ENCODE results near the gene RASGRF2. TPM values are rescaled to one million over a fixed set of nuclear protein-coding genes. Genes with fewer than 3 reads are reported as not detected.

RASGRF2 gene
- total RNA-seq, 4 donors from 2014 or later, result 3.6 to 6.3 (median 4.8) TPM

DNA sequence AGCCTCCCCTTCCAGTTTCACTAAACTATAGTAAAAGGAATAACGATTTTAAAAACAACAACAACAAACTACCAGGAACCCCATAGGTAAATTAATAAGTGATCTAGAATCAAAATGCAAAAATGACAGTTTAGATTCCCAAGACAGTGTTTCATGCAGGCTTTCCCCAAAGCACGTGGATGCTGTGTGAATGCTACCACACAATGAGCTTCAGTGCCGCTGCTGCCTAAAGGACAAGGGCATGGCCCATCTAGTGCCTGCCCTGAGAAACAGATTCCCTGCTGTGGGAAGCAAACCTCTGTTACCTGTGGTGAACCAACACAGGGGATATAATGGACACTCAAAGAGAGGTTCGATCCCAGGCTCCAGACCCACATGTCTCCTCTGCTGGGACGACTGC is 249.2 kb downstream of the RASGRF2 start:
- intact Hi-C loops (cut with DNase I; ENCODE audit: low total_unique reads), result no loop called here

GRCh38 chr5:81209869-81210493 is 249.8 kb downstream of the RASGRF2 start:
- no peaks in the 10 kb centered on the region for H3K4me1 ChIP-seq
- intact Hi-C loops (cut with DNase I; ENCODE audit: low total_unique reads), result no loop called here
- in situ Hi-C loops (cut with MboI; ENCODE audit: low sequenced_read_pairs in 4 of 4), result no loop called here
- TF ChIP-seq POLR2A (IDR thresholded peaks at IDR 0.05), result no peak
- TF ChIP-seq, protein P1, sequence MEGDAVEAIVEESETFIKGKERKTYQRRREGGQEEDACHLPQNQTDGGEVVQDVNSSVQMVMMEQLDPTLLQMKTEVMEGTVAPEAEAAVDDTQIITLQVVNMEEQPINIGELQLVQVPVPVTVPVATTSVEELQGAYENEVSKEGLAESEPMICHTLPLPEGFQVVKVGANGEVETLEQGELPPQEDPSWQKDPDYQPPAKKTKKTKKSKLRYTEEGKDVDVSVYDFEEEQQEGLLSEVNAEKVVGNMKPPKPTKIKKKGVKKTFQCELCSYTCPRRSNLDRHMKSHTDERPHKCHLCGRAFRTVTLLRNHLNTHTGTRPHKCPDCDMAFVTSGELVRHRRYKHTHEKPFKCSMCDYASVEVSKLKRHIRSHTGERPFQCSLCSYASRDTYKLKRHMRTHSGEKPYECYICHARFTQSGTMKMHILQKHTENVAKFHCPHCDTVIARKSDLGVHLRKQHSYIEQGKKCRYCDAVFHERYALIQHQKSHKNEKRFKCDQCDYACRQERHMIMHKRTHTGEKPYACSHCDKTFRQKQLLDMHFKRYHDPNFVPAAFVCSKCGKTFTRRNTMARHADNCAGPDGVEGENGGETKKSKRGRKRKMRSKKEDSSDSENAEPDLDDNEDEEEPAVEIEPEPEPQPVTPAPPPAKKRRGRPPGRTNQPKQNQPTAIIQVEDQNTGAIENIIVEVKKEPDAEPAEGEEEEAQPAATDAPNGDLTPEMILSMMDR (IDR thresholded peaks at IDR 0.05 in 4 of 5, conservative IDR thresholded peaks at IDR 0.05 in 1 of 5), result no peak
- H3K27ac ChIP-seq, result no peak overlapping the region
- DNase-seq (no peak), ATAC-seq (no peak)
- no peaks in the 10 kb centered on the region for H3K9me3 ChIP-seq
- no peaks in the 10 kb centered on the region for H3K27me3 ChIP-seq
- no peak overlapping the region for H3K4me3 ChIP-seq
- H3K36me3 ChIP-seq, result no peaks in the 10 kb centered on the region

More for the DNA sequence above, 249.2 kb downstream of the RASGRF2 start:
- H3K4me1 ChIP-seq, result no peaks in the 10 kb centered on the region
- no peaks in the 10 kb centered on the region for H3K36me3 ChIP-seq
- no peak overlapping the region for H3K27ac ChIP-seq
- no peaks in the 10 kb centered on the region for H3K9me3 ChIP-seq
- ATAC-seq (no peak), DNase-seq (no peak)
- no peak for TF ChIP-seq POLR2A (IDR thresholded peaks at IDR 0.05)
- TF ChIP-seq, protein P1 (IDR thresholded peaks at IDR 0.05 in 4 of 5, conservative IDR thresholded peaks at IDR 0.05 in 1 of 5), result no peak
- in situ Hi-C loops (cut with MboI; ENCODE audit: low sequenced_read_pairs in 4 of 4), result no loop called here
- H3K27me3 ChIP-seq, result no peaks in the 10 kb centered on the region
- H3K4me3 ChIP-seq, result no peak overlapping the region

- in situ Hi-C loops (cut with MboI; ENCODE audit: low sequenced_read_pairs in 4 of 4) (no loop called here), intact Hi-C loops (cut with DNase I; ENCODE audit: low total_unique reads) (no loop called here)
- Histone ChIP-seq H3K27ac (no peak overlapping the region), H3K4me3 (no peak overlapping the region), H3K27me3 (no peaks in the 10 kb centered on the region), H3K36me3 (no peaks in the 10 kb centered on the region), H3K9me3 (no peaks in the 10 kb centered on the region), H3K4me1 (no peaks in the 10 kb centered on the region)
- TF ChIP-seq, protein P1 (IDR thresholded peaks at IDR 0.05 in 4 of 5, conservative IDR thresholded peaks at IDR 0.05 in 1 of 5), result no peak
- TF ChIP-seq POLR2A (IDR thresholded peaks at IDR 0.05), result no peak
- ATAC-seq (no peak), DNase-seq (no peak)
Observed at GRCh38 chr5:81212211-81212751, 252.1 kb downstream of the RASGRF2 start.

DNA sequence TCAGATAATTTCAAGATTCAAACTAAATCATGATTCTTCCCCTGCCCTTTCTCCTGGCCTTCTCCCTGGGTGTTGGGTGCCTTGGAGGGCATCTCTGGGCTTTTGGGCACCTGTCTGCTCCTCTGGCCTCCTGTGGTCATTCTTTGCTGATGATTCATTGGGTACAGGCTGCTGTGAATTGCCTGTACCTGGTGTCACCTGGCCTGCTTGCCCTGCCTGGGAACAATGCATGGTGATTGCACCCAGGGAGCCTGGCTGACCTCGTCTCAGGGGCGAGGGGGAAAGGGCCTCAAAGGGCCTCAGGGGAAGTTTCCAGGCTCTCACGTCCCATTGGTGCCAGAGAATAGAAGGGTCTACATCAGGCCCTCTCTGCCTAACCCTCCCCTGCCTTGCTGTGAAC is 252.9 kb downstream of the RASGRF2 start:
- in situ Hi-C loops (cut with MboI; ENCODE audit: low sequenced_read_pairs in 4 of 4), result no loop called here
- Histone ChIP-seq H3K4me3 (no peak overlapping the region), H3K9me3 (no peaks in the 10 kb centered on the region), H3K27ac (no peak overlapping the region), H3K27me3 (no peaks in the 10 kb centered on the region), H3K36me3 (no peaks in the 10 kb centered on the region), H3K4me1 (no peaks in the 10 kb centered on the region)
- no peak for TF ChIP-seq POLR2A (IDR thresholded peaks at IDR 0.05)
- TF ChIP-seq, protein P1 (IDR thresholded peaks at IDR 0.05 in 4 of 5, conservative IDR thresholded peaks at IDR 0.05 in 1 of 5), result no peak
- intact Hi-C loops (cut with DNase I; ENCODE audit: low total_unique reads), result no loop called here
- ATAC-seq (no peak), DNase-seq (no peak)
